Measurements from ENCODE around the gene TDRD7.

DNA sequence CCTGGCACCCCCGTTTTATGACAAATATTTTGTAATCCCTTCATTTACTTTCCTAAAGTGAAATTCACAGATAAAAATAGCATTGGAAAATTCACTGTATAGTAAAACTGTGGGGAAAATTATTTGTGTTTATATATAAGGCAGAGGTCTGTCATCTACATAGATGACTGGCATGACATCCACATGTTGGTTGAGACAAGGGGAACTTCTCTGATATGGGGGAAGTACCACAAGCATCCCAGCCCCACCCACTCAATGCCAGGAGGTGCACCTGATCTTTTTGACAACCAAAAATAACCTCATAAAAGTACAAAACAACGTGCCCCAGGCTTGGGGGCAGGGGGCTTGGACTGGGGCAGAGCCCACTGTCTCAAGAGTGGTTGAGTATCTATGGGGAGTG, 6.3 kb upstream of the TDRD7 start:
- TF ChIP-seq, protein P1, sequence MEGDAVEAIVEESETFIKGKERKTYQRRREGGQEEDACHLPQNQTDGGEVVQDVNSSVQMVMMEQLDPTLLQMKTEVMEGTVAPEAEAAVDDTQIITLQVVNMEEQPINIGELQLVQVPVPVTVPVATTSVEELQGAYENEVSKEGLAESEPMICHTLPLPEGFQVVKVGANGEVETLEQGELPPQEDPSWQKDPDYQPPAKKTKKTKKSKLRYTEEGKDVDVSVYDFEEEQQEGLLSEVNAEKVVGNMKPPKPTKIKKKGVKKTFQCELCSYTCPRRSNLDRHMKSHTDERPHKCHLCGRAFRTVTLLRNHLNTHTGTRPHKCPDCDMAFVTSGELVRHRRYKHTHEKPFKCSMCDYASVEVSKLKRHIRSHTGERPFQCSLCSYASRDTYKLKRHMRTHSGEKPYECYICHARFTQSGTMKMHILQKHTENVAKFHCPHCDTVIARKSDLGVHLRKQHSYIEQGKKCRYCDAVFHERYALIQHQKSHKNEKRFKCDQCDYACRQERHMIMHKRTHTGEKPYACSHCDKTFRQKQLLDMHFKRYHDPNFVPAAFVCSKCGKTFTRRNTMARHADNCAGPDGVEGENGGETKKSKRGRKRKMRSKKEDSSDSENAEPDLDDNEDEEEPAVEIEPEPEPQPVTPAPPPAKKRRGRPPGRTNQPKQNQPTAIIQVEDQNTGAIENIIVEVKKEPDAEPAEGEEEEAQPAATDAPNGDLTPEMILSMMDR (IDR thresholded peaks at IDR 0.05; ENCODE audit: control extremely low read depth in 1 of 3, insufficient read depth in 1 of 3, low read depth in 1 of 3, low read length in 3 of 3) = no peak
- TF ChIP-seq EZH2 (IDR thresholded peaks at IDR 0.05; ENCODE audit: low read depth, low read length, severe bottlenecking) (no peak), NANOG (IDR thresholded peaks at IDR 0.05; ENCODE audit: insufficient read depth, low read depth, low read length, poor library complexity, severe bottlenecking) (no peak), POLR2A (IDR thresholded peaks at IDR 0.05; ENCODE audit: control extremely low read depth in 1 of 2, low read depth in 2 of 2, low read length in 2 of 2) (no peak), POLR2AphosphoS5 (IDR thresholded peaks at IDR 0.05; ENCODE audit: low read depth, low read length) (no peak), CHD1 (IDR thresholded peaks at IDR 0.05; ENCODE audit: low read depth, low read length) (no peak), KDM1A (IDR thresholded peaks at IDR 0.05; ENCODE audit: borderline replicate concordance, low read length) (no peak), BRCA1 (IDR thresholded peaks at IDR 0.05; ENCODE audit: low read depth, low read length) (no peak), ASH2L (IDR thresholded peaks at IDR 0.05; ENCODE audit: low read length) (no peak), SIX5 (IDR thresholded peaks at IDR 0.05; ENCODE audit: low read depth, low read length) (no peak), YY1 (IDR thresholded peaks at IDR 0.05; ENCODE audit: low read depth, low read length) (no peak), CEBPB (IDR thresholded peaks at IDR 0.05; ENCODE audit: low read depth, low read length) (no peak), RAD21 (IDR thresholded peaks at IDR 0.05 in 1 of 2, conservative IDR thresholded peaks at IDR 0.05 in 1 of 2; ENCODE audit: low read depth in 2 of 2, low read length in 2 of 2) (no peak), RFX5 (IDR thresholded peaks at IDR 0.05; ENCODE audit: borderline replicate concordance, low read depth, low read length) (no peak)

Measured in H1 (cell line).